ENCODE data around the gene SLC25A30.
"Not testable (repeated sequence)": the region's sequence is repeated elsewhere in the genome, so short reads cannot be mapped to it uniquely, and the experiment has no call there.

Gene SLC25A30

DNA sequence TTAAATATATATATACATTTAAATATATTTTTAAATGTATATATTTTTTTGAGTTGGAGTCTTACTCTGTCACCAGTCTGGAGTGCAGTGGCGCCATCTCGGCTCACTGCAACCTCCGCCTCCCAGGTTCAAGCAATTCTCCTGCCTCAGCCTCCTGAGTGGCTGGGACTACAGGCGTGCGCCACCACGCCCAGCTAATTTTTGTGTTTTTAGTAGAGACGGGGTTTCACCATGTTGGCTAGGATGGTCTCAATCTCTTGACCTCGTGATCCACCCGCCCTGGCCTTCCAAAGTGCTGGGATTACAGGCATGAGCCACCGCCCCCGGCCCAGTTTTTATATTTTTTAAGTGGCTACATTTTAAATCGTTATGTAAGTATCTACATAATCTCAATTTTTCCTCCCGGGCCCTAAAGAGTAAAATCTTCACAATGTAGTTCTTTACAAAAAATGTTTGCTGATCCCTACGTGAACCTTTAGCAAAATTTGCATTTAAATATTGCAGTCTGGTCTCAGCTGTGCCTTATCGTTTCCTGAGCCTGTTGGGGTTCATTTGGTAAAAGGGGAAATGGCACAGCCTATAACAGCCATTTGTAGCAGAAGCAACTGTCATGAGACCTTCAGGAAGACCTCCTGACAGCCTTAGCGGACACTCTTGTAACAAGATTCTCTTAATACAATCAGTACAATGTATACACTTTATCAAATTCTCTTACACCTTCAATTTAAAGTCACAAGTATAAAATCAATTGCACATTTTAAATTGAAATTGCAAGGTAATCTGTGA is 8.1 kb upstream of the SLC25A30 start:
- DNase-seq = not testable (repeated sequence)

DNA sequence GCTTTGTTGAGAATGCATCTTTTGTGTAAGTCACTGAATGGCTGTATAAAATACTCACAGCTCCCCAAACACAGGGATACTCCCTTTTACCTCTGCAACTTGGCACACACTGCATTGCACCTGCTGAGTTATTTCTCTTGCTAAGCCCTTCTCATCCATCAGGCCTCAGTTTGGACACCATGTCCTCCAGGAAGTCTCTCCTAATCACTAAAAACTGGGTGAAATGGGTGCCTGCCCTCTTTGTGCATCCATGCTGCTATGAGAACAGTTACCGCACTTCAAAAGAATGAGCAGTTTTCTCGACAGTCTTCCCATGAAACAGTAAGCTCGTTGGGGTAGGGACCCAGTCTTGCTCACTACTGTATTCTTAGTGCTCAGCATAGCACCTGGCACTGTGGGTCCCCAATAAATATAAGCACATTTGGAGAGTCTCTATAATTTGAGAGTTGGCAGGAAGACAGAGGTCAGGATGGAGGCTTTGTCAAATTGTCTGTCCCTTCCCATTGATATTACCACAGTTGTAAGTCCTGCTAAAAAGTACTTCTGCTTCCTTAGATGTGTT is 4.6 kb upstream of the SLC25A30 start:
- peak; percentile 53 for DNase-seq

DNA sequence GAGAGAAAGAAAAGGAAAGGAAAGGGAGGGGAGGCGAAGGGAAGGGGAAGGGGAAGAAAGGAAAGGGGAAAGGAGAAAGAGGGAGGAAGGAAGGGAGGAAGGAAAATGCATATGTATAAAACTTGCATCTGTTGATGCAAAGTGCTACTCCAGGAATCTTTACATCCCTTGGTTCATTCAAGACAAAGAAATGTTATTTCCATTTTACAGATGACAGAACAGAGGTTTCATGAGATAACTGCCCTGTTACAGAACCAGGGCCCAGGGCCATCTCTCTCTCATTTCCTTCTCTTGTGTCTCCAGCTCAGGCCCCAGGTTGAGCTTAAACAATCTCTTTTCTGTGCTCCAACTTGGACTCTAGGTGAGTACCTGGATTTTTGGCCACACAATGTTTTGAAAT is 1.8 kb upstream of the SLC25A30 start:
- no peak for DNase-seq

DNA sequence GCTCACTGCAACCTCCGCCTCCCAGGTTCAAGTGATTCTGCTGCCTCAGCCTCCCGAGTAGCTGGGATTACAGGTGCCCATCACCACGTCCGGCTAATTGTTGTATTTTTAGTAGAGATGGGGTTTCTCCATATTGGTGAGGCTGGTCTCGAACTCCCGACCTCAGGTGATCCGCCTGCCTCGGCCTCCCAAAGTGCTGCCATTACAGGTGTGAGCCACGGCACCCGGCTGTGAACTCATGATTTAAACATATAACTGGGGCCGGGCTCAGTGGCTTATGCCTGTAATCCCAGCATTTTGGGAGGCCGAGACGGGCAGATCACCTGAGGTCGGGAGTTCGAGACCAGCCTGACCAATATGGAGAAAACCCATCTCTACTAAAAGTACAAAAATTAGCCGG is 1.2 kb upstream of the SLC25A30 start:
- DNase-seq = not testable (repeated sequence)

DNA sequence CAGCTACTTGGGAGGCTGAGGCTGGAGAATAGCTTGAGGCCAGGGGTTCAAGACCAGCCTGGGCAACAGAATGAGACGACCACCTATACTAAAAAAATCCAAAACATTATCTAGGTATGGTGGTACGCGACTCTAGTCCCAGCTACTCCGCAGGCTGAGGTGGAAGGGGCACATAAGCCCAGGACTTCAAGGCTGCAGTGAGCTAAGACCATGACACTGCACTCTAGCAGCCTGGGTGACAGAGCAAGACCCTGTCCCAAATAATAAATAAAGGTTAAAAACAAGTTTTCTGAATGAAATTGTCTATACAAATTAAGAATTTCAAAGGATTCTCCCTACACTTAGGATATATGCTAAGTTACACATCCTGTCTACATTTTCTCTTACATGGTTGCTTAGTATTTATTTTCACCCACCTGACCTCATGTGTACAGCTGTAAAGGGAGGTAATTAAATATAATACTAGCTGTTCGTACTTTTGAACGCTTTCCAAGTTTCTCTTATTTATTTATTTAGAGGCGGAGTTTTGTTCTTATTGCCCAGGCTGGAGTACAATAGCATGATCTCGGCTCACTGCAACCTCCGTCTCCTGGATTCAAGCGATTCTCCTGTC is 1.6 kb downstream of the SLC25A30 start:
- no peak for DNase-seq

DNA sequence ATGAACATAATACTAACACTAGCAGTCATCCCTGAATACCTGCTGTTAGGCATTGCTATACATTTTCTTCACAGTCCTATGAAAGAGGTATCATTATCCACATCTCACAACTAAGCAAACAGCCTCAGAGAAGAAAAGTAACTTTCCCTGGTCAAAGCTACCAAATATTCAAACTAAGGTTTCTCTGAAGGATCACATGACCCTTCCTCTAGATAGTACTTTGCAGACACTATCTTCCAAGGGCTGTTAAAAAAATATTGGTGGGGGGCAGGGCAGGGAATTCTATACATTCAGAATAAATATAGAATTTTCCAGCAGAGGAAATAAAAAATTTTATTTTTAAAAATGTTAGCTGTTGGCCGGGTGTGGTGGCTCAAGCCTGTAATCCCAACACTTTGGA is 3.1 kb downstream of the SLC25A30 start:
- DNase-seq = no peak

DNA sequence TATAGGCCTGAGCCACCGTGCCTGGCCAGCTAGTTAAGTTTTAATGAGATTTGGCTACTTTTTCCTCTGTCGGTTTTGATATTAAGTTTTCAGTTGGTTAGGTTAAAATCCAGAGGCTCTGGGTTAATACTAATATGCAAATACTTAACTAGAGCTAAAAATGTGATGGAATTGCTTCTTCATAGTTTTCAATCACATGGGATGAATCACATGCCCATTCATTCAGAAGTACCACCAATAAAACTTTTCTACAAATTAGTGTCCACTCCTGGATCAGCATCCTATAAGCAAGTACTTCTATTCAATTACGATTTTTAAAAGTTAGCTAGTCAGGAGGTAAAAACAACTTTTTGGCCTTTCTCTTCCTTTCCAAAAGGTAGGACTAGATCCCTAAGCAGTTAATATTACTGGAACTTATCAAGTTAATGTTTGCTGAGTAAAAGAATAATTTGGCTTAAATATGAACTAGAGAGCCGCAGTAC is 4.3 kb downstream of the SLC25A30 start:
- DNase-seq = no peak

DNA sequence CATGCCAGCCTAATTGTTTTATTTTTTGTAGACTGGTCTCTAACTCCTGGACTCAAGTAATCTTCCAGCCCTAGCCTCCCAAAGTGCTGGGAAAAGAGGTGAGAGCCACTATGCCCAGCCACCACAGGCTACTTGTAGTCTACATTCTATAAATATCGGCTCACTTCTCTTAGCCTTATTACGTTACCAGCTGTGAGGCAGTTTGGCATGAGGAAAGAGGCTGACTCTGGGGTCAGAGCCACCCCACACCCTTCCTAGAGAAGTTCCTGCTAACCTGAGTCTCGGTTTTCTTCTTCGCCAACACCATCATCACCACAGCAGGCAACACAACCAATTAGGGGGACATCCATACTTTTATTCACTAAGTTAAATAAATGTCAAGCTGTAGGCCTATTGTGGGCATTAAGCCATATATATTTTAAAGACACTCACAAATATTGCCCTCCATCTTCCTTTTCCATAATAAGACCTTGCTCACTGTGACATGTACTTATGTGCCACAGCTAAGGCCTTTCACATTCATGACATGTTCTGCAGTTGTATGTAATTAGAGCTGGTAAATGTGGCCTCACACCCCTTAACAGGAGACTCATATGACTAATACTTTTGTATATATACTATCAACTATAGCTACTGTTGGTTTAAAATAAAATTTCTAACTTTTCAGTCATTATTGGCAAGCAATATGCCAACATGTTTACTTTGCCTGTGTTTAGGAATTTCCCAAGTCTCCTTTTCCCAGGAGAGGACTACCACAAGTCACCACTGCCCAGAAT is 5.7 kb downstream of the SLC25A30 start:
- no peak for DNase-seq

DNA sequence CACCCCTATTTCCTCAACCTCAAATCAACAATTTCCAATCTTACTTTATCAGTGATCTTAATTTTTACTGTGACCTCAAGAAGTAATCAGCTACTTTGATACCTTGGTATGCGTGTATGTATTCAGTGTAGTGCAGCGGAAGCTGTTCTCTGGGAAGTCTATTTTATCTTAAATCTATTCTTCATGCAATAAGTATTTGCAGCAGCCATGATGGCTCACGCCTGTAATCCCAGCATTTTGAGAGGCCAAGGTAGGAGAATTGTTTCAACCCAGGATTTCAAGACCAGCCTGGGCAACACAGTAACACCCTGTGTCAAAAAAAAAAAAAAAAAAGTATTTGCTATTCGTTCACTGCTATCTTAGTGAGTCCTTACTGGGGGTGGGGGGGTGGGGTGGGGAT is 6.5 kb downstream of the SLC25A30 start:
- DNase-seq = no peak

DNA sequence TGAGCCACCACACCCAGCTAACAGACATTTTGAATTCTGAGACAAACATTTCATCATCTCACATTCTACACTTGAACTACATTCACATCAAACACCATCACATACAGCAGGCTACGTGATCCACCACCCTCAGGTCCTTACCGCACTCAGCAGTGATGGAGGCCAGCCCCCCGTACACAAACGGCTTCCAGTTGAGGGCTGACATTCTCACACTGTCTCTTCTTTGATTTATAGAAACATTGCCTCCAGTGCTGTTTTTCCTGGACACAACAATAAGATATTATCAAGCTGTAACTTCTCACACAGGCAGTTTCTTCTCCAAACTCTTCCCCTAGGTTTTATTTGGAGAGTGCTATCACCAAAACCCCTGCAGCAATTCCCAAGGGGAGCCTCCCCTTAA is 7.0 kb downstream of the SLC25A30 start:
- no peak for DNase-seq

DNA sequence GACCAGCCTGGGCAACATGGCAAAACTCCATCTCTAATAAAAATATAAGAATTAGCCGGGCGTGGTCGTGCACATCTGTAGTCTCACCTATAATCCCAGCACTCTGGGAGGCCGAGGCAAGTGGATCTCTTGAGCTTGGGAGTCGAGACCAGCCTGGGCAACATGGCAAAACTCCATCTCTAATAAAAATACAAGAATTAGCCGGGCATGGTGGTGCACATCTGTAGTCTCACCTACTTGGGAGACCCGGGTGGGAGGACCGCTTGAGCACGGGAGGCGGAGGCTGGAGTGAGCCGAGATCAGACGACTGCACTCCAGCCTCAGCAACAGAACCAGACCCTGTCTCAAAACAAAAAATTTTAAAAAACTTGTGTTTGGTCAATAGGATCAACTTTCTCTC is 7.7 kb downstream of the SLC25A30 start:
- DNase-seq = no peak

DNA sequence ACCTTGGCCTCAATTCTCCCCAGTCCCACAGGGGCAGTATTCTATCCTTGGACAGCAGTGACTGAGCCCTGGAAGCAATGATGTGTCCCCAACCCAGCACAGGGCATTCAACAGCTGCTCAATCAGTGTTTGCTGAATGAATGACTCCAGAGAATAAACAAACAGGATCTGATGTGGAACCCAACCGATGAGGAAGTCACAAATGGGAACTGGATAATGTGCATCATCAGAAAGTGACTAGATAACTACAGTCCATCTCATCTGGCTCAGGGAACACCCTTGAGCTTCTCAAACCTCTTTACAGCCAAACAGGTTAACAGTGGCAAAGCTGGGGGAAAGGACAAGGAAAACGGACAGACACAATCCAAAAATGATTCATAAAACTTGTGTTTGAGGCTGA is 8.2 kb downstream of the SLC25A30 start:
- DNase-seq = no peak

DNA sequence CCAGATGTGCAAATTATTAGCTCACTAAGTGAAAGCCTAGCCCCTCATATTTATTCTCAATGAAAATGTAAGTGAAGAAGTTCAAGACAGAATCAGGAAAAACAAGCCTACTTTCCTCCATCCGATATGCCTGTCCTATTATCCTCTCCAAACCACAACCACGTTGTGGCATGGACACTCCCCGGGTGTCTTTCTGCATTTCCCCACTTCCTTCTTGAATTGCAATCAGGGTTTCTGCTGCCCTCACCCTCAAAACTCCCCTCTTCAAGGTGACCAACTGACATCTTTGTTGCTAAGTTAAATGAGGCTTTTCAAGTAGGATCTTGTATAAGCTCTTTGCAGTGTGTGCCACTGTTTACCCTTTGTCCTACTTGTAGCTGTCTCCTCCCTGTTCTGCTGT is 11.8 kb downstream of the SLC25A30 start:
- DNase-seq = no peak

DNA sequence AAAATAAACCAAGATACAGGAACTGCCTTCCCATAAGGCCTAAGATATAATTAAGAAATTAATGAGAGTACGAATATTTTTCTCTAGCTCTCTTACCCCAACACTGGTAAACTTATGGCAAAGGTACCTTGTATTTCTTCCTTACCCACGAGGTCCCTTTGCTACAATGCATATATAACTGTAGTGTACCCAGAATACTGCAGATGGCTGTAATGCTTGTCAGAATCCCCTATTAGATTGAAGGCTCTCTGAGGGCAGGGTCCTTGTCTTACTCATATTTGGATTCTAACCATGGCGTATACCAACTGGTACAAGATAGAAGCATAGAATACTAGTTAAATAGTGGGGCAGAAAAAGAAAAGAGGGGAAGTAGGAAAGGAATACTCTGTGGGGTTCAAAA is 15.1 kb downstream of the SLC25A30 start:
- no peak for DNase-seq

DNA sequence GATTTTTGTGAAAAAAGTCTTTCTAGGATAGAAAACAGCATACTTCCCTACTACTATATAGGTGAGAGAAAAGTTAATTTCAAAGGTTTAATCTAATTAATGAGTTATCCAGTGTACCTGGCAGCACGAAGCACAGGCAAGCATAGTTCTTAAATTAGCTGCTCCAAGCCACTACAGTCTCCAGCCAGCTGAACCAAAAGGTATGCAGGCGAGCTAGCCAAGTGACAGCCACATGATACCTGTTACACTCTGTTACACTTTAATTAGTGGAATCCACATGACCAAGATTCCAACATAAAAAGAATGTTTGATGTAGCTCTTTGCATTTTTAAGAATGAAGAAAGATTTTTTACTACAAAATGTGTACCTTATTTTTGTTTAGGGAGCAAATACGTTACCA is 15.5 kb downstream of the SLC25A30 start:
- no peak for DNase-seq

DNA sequence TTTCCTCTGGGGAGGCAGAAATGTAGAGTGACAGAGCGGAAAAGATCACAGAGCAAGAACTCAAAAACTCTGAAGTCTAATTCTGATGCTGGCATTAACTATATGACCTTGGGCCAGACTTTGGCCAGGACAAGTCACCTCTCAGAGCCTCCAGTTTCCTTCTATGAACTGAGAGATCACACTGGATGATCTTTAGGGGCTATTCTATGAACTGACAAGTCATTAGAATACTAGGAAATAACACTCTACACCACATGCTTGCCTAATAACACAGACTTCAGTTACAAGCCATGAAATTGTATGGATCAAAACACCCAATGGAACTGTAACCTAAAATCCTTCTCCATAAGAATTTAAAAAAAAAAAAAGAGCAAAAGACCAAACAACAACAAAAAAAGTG is 16.9 kb downstream of the SLC25A30 start:
- DNase-seq = no peak

DNA sequence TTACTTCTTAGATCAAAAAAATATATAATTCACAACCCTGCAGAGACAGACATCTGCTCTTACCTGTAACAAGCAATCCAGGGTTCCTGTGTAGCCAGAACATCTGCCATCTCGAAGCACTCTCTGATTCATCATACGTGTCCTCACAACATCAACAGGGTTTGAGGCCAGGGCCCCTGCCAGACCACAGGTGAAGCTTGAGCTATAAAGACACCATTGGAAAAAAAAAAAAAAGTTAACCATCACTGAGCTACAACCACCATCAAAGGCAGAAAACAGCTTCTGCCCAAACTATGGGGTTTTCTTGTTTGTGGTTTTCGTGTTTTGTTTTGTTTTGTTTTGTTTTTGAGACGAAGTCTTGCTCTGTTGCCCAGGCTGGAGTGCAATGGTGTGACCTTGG is 19.3 kb downstream of the SLC25A30 start:
- DNase-seq = no peak

DNA sequence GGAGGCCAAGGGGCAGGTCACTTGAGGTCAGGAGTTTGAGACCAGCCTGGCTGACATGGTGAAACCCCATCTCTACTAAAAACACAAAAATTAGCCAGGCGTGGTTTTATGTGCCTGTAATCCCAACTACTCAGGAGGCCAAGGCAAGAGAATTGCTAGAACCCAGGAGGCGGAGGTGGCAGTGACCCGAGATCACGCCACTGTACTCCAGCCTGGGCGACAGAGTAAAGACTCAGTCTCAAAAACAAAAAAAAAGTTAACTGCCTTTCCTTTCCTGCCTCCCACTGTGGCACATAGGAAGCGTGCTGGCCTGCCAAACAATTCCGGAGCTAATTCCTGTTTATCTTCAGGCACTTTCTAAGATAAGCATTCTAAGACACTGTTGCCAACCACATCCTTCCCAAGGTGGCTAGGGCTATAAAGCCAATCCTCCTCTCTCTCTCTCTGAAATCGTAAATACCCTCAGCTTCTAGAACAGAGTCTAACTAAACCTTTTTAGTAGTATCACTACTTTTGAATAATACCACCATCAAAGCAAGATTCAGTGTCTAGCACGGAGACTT is 21.6 kb downstream of the SLC25A30 start:
- DNase-seq = no peak

DNA sequence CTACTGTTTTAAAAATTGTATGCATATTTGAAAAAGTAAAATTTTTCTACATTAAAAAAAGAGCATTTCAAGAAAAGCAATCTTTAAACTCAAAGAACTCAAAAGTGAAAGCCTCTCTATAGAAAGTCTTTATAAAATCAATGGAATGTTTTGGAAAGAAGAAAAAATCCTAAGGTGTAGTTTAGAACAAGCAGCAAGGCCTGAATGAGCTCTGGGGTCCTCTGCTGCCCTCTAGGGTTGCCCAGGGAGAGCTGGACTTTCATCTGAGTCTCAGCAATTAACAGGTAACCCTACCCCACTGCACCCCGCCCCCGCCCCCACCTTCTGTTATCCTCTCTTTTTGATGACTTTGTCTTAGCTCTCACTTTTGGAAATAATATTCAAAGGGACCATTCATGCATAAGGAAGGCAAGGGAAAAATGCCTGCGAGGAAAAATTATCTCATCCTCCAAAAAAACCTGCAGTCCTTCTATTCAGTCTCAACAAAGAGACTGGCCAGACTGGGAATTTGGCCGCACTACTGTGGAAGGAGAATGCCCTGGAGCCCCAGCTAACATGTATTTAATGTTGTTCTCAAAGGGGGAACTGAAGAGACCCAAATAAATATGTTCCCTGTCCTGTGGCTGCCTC is 24.1 kb downstream of the SLC25A30 start:
- peak; percentile 61 for DNase-seq

DNA sequence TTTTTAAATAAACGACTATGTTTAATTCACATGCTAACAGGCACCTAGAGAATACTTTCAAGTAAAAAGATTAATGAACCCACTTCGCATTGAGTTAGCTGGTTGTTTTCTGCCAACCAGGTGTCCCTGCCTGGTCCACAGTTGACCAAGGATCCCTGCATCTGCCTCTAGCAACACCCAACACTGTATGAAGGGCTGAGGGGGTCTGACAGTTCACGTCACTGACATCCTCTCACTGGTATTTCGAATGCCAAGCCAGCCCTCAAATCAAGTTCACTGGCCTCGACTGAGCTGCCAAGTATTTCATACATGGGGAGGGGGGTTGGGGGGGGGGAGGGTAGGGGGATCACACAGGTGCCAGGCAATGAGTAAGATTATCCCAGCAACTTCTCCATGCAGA is 25.4 kb downstream of the SLC25A30 start:
- DNase-seq = no peak

DNA sequence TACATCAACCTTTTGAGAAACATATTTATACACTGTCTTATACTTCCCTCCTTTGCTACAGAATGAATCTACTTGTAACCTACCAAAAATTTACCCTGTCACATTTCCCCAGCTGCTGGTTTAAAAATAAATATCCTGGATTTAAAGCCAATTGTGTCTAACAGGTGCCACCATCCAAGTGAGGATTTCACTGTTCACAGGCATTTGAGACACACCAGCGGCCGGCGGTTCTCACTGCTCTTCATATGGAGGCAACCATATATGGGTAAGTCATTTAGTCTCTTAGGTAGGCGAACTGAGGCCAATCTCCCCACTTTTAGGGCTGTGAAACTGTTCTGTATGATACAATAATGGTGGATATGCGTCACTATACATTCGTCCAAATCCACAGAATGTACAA is 26.2 kb downstream of the SLC25A30 start:
- no peak for DNase-seq

DNA sequence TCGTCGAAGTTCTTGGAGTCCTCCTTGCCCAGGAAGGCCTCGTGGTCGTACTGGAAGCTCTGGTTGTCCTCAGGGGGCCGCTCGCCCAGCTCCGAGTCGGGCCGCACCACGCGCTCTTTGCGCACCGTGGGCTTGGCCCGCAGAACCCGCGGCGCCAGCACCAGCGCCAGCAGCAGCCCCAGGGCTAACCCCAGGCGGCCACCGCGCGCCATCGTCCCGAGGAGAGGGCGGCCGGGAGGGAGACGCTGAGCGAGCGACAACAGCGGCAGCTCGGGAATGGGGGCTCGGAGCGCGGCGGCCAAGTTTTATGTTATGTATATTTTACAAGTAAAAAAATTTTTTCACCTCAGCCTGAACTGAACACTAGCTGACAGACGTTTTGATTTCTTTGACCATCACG is 27.0 kb downstream of the SLC25A30 start:
- DNase-seq = not testable (repeated sequence)

DNA sequence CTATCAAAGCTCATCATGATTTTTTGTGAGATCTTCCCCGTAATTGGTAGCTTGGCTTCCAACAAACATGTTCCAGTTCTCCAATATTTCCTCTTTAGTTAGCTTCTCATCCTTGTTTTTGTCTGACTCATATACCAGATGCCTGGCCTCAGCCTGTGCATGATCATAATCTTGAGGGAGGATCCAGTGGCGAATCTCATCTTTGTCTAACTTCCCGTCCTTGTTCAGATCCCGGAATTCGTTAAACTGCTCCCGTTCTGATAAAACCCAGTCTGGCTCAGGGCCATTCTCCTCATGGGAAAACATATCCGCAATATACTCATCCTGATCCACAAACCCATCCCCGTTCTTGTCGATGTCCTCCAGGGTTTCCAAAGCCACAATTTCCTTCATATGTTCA is 27.8 kb downstream of the SLC25A30 start:
- not testable (repeated sequence) for DNase-seq
